HG02852 (cell line): Measurements from ENCODE around the gene NUP155.
"Not testable (repeated sequence)": the region's sequence is repeated elsewhere in the genome, so short reads cannot be mapped to it uniquely, and the experiment has no call there.

Source experiments
- ATAC-seq: cut with Tn5 transposase; IDR thresholded peaks from one replicate; pipeline ENCODE4 v1.9.1; 2021; ENCODE audit warnings: mild to moderate bottlenecking, moderate library complexity; ENCODE audit not compliant: unreplicated experiment

Gene NUP155

DNA sequence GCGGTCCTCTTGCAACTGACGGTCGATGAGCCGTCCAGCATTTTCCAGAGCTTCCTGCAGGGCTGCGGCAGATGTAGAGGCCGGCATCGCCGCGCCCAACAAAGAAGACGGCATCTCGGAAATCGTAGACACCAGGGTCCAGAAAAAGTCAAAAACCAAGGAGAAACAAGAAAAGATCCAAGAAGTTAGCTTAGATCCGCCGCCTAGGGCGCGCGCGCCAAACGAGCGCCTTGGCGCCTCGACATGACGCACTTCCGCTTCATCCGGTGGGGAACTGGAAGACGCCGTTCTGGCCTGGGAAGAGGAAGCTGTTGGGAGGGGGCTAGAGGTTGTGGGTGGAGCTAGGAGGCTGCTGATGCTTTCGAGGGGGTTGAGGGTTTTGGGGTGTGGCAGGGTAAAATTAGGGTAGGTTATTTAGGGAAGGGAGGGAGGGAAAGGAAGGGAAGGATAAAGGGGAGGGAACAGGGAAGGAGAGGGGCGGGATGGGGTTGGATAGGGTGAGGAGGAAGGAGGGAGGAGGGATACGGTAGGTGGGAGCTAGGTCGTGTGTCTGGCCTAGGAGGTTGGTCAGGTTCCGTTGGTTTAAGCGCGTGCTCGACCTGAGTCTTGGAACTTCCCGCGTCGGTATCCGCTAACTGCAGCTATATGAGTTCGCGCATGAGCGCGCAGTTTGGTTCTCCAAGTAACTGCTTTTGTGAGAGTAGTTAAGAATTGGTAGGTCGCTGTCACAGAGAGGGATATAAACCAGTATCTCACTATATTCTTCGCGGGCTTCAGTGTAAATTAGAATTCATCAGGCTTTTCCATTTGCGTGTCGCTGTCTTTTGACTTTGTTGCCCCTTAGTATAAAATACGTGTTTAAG is at the start of gene NUP155:
Gene NUP155 (minus strand): TSS at position 243 of the 863 bp plus-strand sequence. CDS start 129 bp downstream, at position 114.
- peak; percentile 93 for ATAC-seq

DNA sequence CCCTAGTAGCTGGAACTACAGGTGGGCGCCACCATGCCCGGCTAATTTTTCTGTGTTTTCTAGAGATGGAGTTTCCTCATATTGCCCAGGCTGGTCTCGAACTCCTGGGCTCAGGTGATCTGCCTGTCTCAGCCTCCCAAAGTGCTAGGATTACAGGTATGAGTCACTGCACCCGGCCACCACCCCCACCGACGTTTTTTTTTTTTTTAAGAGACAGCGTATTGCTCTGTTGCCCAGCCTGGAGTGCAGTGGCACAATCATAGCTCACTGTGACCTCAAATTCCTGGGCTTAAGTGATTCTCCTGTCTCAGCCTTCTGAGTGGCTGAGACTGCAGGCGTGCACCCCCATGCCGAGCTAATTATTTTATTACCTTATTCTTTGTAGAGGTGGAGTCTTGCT is 46.4 kb upstream of the NUP155 start:
- no peak for ATAC-seq

- ATAC-seq: not testable (repeated sequence)
These were observed 44.5 kb upstream of the NUP155 start for GRCh38 chr5:37415456-37415855.

DNA sequence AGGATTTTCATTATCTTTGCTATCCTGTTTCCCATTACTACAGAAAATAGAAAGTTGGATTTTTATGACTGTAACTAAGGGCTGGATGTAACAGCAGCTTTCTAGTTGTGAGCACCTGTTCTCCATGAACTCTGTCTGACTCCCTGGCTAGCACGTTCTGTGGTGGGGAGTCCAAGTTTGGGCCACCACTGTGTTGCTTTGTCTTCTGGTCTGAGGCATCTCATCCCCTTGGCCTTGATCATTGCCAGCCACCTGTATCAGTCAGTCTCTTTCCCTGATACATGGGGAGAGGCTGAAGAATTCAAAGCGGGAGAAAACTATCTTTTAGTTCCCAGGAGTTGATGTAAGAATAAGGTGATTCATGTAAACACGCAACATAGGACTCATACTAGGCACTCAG is 41.6 kb upstream of the NUP155 start:
- no peak for ATAC-seq

DNA sequence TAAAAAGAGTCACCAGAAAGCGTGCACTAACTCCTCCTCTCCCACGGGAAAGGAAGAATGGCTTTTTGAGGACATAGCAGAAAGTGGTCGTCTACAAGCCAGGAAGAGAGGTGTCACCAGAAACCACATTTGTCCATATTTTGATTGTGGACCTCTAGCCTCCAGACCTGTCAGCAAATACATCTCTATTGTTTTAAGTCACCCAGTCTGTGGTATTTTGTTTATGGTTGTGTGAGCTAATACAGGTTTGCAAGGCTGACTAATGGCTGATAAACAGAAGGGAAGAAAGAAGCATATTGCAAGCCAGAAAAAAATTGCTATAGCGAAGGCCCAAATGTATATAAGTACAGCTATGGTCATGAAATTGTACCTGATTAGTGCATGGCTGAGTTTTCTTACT is 29.6 kb upstream of the NUP155 start:
- no peak for ATAC-seq

GRCh38 chr5:37396352-37396751 is 25.4 kb upstream of the NUP155 start:
- no peak for ATAC-seq

- ATAC-seq: no peak
These were observed 20.7 kb upstream of the NUP155 start for GRCh38 chr5:37391591-37391990.

- ATAC-seq: peak; percentile 99
These were observed 8.3 kb upstream of the NUP155 start, which contains the start of gene WDR70 for GRCh38 chr5:37379100-37379628. TSS of gene WDR70 (plus strand) at chr5:37379318. CDS start at chr5:37379368, 50 bp downstream.

GRCh38 chr5:37378066-37378465 is 7.2 kb upstream of the NUP155 start:
- ATAC-seq: not testable (repeated sequence)

DNA sequence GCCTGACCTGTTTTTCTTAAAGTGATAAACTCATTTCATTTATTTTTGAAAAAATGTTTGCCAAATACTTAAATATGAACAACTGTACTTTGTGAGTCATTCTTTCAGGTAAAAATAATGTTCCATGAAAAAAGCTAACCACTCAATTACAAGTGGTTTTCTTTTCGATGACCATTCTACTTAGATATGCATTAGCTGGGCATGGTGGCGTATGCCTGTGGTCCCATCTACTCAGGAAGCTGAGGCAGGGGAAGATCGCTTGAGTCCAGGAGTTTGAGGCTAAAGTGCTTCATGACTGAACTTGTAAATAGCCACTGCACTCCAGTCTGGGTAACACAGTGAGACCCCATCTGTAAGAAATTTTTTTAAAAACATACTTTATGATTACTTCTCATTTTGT is 4.2 kb upstream of the NUP155 start:
- no peak for ATAC-seq

GRCh38 chr5:37370550-37370863 is 399 bp downstream of the NUP155 start:
- no peak for ATAC-seq

DNA sequence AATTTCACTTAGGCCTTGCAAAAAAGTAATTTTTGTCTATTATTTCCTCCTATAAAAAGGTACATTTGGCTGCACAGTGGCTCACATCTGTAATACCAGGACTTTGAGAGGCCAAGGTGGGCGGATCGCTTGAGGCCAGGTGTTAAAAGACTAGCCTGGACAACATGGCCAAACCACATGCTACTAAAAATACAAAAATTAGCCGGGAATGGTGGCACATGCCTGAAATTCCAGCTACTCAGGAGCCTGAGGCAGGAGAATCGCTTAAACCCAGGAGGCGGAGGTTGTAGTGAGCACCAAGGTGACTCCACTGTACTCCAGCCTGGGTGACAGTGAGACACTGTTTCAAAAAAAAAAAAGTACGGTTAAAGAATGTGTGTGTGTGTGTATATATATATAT is 15.7 kb downstream of the NUP155 start:
- ATAC-seq: no peak

- not testable (repeated sequence) for ATAC-seq
These were observed 28.2 kb downstream of the NUP155 start for GRCh38 chr5:37342741-37343140.

GRCh38 chr5:37334754-37335153 is 36.2 kb downstream of the NUP155 start:
- ATAC-seq: not testable (repeated sequence)

DNA sequence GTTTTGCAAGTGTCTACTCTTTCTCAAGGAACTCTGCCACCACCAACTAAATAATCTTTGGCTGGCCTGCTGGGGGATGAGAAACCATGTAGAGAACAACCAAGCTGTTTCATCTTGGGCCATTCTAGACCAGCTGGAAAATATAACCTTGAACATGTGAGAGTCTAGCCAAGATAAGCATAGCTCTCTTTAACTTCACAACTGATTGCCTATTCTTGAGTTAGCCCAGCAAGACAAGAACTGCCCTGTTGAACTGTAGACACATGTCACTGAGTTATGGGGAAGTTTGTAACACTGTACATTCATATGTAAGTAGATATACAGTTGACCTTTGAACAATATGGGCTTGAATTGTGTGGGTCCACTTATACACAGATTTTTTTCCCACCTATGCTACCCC is 44.4 kb downstream of the NUP155 start:
- ATAC-seq: no peak

- no peak for ATAC-seq
These were observed 47.3 kb downstream of the NUP155 start for GRCh38 chr5:37323607-37324006.

DNA sequence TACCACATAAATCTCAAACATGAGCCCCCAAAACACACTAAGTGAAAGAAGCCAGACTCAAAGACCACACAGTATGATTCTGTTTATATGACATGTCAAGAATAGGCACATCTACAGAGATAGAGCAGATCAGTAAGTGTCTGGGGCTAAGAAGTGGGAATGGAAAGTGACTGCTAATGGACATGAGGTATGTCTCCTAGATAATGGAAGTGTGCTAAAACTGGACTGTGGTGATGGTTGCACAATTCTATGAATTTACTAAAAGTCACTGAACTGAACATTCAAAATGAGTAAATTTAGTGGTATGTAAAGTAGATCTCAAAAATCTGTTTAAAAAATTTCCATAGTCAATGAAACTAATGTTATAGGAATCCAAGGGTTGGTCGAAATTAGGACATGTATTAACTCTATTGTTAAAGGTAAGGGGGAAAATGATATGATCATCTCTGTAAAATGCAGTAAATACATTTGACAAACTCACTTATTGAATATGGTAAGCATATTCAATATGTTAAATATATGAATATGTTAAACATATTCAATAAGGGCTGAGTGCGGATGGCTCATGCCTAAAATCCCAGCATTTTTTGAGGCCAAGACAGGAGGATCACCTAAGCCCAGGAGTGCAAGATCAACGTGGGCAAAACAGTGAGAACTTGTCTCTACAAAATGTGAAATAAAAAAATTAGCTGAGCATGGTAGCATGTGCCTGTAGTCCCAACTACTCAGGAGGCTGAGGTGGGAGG is 51.7 kb downstream of the NUP155 start:
- ATAC-seq: no peak

GRCh38 chr5:37316027-37316426 is 54.9 kb downstream of the NUP155 start:
- ATAC-seq: no peak

GRCh38 chr5:37310360-37310759 is 60.5 kb downstream of the NUP155 start:
- no peak for ATAC-seq

GRCh38 chr5:37308793-37309192 is 62.1 kb downstream of the NUP155 start:
- ATAC-seq: no peak

DNA sequence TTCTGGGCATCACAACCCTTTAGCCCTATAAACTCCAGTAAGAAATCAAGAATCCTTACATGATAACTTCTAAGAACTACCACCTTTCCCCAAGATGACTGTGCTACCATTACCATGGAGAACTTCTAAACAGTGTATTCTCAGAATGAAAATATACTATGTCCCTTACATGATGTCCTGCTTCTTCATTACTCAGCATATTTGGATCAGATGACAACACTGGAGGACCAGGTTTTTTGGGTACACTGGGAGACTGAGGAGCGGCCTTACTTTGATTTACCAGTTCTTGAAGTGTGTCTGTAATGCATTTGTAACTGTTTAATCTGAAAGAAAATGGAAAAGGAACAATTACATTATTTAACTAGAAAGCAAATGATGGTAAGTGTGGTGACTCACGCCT is 66.0 kb downstream of the NUP155 start:
- no peak for ATAC-seq

DNA sequence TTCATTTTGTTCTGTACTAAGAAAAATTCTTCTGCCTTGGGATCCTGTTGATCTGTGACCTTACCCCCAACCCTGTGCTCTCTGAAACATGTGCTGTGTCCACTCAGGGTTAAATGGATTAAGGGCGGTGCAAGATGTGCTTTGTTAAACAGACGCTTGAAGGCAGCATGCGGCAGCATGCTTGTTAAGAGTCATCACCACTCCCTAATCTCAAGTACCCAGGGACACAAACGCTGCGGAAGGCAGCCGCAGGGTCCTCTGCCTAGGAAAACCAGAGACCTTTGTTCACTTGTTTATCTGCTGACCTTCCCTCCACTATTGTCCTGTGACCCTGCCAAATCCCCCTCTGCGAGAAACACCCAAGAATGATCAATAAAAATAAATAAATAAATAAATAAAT is 74.6 kb downstream of the NUP155 start:
- not testable (repeated sequence) for ATAC-seq
